HEK293 (cell line): ENCODE data around the gene HOXA4.

Experiments used
- GFI1B ChIP-seq: fragments of 450-650 bp; formaldehyde crosslinking; IDR thresholded peaks from 2 replicates; pipeline ENCODE4 v1.5.1; 2016; ENCODE audit warnings: missing biosample characterization, missing genetic modification characterization
- GLIS1 ChIP-seq: fragments of 450-650 bp; formaldehyde crosslinking; IDR thresholded peaks from 2 replicates; pipeline ENCODE4 v1.5.1; 2016; ENCODE audit warnings: missing biosample characterization, missing genetic modification characterization
- IKZF3 ChIP-seq: fragments of 450-650 bp; IDR thresholded peaks from 2 replicates; pipeline ENCODE4 v1.5.0; 2018; ENCODE audit warnings: missing biosample characterization, mild to moderate bottlenecking, missing genetic modification characterization, moderate library complexity
- KLF16 ChIP-seq: fragments of 450-650 bp; formaldehyde crosslinking; IDR thresholded peaks from 2 replicates; pipeline ENCODE4 v1.5.1; 2017; ENCODE audit warnings: missing biosample characterization, missing genetic modification characterization
- KLF7 ChIP-seq: fragments of 450-650 bp; formaldehyde crosslinking; IDR thresholded peaks from 2 replicates; pipeline ENCODE4 v1.5.1; 2016; ENCODE audit warnings: missing biosample characterization, missing genetic modification characterization, borderline replicate concordance
- OSR2 ChIP-seq: fragments of 450-650 bp; formaldehyde crosslinking; IDR thresholded peaks from 2 replicates; pipeline ENCODE4 v1.5.1; 2016; ENCODE audit warnings: missing biosample characterization, missing genetic modification characterization
- PATZ1 ChIP-seq: fragments of 450-650 bp; formaldehyde crosslinking; IDR thresholded peaks from 2 replicates; pipeline ENCODE4 v1.5.1; 2016; ENCODE audit warnings: missing biosample characterization, missing genetic modification characterization
- PRDM2 ChIP-seq: fragments of 450-650 bp; formaldehyde crosslinking; IDR thresholded peaks from 2 replicates; pipeline ENCODE4 v1.5.1; 2016; ENCODE audit warnings: missing biosample characterization, missing genetic modification characterization, borderline replicate concordance
- PRDM4 ChIP-seq: fragments of 450-650 bp; formaldehyde crosslinking; IDR thresholded peaks from 2 replicates; pipeline ENCODE4 v1.5.1; 2017; ENCODE audit warnings: missing biosample characterization, missing genetic modification characterization
- RBAK ChIP-seq: fragments of 450-650 bp; formaldehyde crosslinking; IDR thresholded peaks from 2 replicates; pipeline ENCODE4 v1.5.1; 2016; ENCODE audit warnings: missing biosample characterization, missing genetic modification characterization
- SCRT2 ChIP-seq: fragments of 450-650 bp; formaldehyde crosslinking; IDR thresholded peaks from 2 replicates; pipeline ENCODE4 v1.5.1; 2016; ENCODE audit warnings: missing biosample characterization, missing genetic modification characterization
- SP7 ChIP-seq: fragments of 450-650 bp; formaldehyde crosslinking; IDR thresholded peaks from 2 replicates; pipeline ENCODE4 v1.5.1; 2016; ENCODE audit warnings: missing biosample characterization, missing genetic modification characterization
- ZBTB17 ChIP-seq: fragments of 450-650 bp; formaldehyde crosslinking; IDR thresholded peaks from 2 replicates; pipeline ENCODE4 v1.5.1; 2016; ENCODE audit warnings: missing biosample characterization, missing genetic modification characterization
- ZBTB6 ChIP-seq: fragments of 450-650 bp; formaldehyde crosslinking; IDR thresholded peaks from 2 replicates; pipeline ENCODE4 v1.5.1; 2017; ENCODE audit warnings: missing biosample characterization, missing genetic modification characterization
- ZFP3 ChIP-seq: fragments of 450-650 bp; formaldehyde crosslinking; IDR thresholded peaks from 2 replicates; pipeline ENCODE4 v1.5.1; 2016; ENCODE audit warnings: low read depth, missing biosample characterization, missing genetic modification characterization
- ZFP41 ChIP-seq: fragments of 450-650 bp; formaldehyde crosslinking; IDR thresholded peaks from 2 replicates; pipeline ENCODE4 v1.5.1; 2016; ENCODE audit warnings: missing biosample characterization, missing genetic modification characterization, borderline replicate concordance
- ZNF140 ChIP-seq: fragments of 450-650 bp; formaldehyde crosslinking; IDR thresholded peaks from 2 replicates; pipeline ENCODE4 v1.5.1; 2016; ENCODE audit warnings: missing biosample characterization, missing genetic modification characterization
- ZNF175 ChIP-seq: fragments of 450-650 bp; formaldehyde crosslinking; IDR thresholded peaks from 2 replicates; pipeline ENCODE4 v1.5.1; 2016; ENCODE audit warnings: missing biosample characterization, missing genetic modification characterization
- ZNF214 ChIP-seq: fragments of 450-650 bp; formaldehyde crosslinking; IDR thresholded peaks from 2 replicates; pipeline ENCODE4 v1.5.1; 2017; ENCODE audit warnings: missing biosample characterization, mild to moderate bottlenecking, missing genetic modification characterization, borderline replicate concordance
- ZNF274 ChIP-seq, 2 experiments: fragments of 200-500 bp in 1 of 2; fragments of 450-650 bp in 1 of 2; sonication (Bioruptor generic) in 1 of 2; formaldehyde crosslinking in 1 of 2; IDR thresholded peaks; 2 replicates each; pipeline versions ENCODE4 v1.5.1 to v1.6.1; 2014 to 2016; ENCODE audit warnings: borderline replicate concordance in 1 of 2, inconsistent platforms in 1 of 2, low read length in 1 of 2, missing biosample characterization in 1 of 2, missing genetic modification characterization in 1 of 2
- ZNF366 ChIP-seq: fragments of 450-650 bp; formaldehyde crosslinking; conservative IDR thresholded peaks from 2 replicates; pipeline ENCODE4 v1.5.1; 2016; ENCODE audit warnings: missing biosample characterization, missing genetic modification characterization
- ZNF391 ChIP-seq: fragments of 450-650 bp; formaldehyde crosslinking; IDR thresholded peaks from 2 replicates; pipeline ENCODE4 v1.5.1; 2016; ENCODE audit warnings: low read depth, missing biosample characterization, missing genetic modification characterization, borderline replicate concordance
- ZNF426 ChIP-seq: fragments of 450-650 bp; formaldehyde crosslinking; IDR thresholded peaks from 2 replicates; pipeline ENCODE4 v1.5.1; 2017; ENCODE audit warnings: missing biosample characterization, missing genetic modification characterization, mild to moderate bottlenecking, inconsistent platforms, moderate library complexity
- ZNF692 ChIP-seq: fragments of 450-650 bp; formaldehyde crosslinking; IDR thresholded peaks from 2 replicates; pipeline ENCODE4 v1.5.1; 2016; ENCODE audit warnings: missing biosample characterization, missing genetic modification characterization
- TF ChIP-seq, protein P1 (sequence below): fragments of 450-650 bp; formaldehyde crosslinking; IDR thresholded peaks from 2 replicates; pipeline ENCODE4 v1.5.1; 2017; ENCODE audit warnings: missing biosample characterization, missing genetic modification characterization

The HOXA4 gene

GRCh38 chr7:27134392-27134791 is 3.8 kb upstream of the HOXA4 start (continued):
- TF ChIP-seq KLF7 = no peak
- peak; percentile 54; the same call in 1 of the 2 replicates for TF ChIP-seq SP7 (tag by site-specific recombination)
- peak; percentile 41; the same call in 1 of the 2 replicates for TF ChIP-seq PATZ1 (tag by site-specific recombination)
- TF ChIP-seq ZNF140 = no peak
- TF ChIP-seq ZNF426 (tag by site-specific recombination) = no peak
- TF ChIP-seq ZBTB17 (tag by site-specific recombination) = 0 out of 2 replicates have a peak, but pooled peaks have one; percentile 64
- TF ChIP-seq ZNF366 (tag by site-specific recombination) = peak; percentile 66
- TF ChIP-seq ZNF175 = no peak
- TF ChIP-seq IKZF3 = peak; percentile 74
- TF ChIP-seq ZFP3 (tag by site-specific recombination) = no peak
- no peak for TF ChIP-seq PRDM2 (tag by site-specific recombination)
- no peak for TF ChIP-seq ZNF274 (IDR thresholded peaks at IDR 0.05; ENCODE audit: low read length)
- TF ChIP-seq ZNF274 (tag by site-specific recombination; IDR thresholded peaks at IDR 0.05; ENCODE audit: borderline replicate concordance) = no peak
- TF ChIP-seq OSR2 = peak; percentile 76
- TF ChIP-seq PRDM4 (tag by site-specific recombination) = peak; percentile 60
- TF ChIP-seq KLF16 = no peak
- TF ChIP-seq ZNF692 (tag by site-specific recombination) = no peak
- TF ChIP-seq ZNF391 = 0 out of 2 replicates have a peak, but pooled peaks have one; percentile 18
- peak; percentile 68; the same call in 1 of the 2 replicates for TF ChIP-seq GFI1B (tag by site-specific recombination)
- TF ChIP-seq ZNF214 (tag by site-specific recombination) = no peak
- no peak for TF ChIP-seq ZFP41 (tag by site-specific recombination)
- TF ChIP-seq GLIS1 = no peak
- no peak for TF ChIP-seq RBAK
- no peak for TF ChIP-seq ZBTB6 (tag by site-specific recombination)
- TF ChIP-seq, protein P1, sequence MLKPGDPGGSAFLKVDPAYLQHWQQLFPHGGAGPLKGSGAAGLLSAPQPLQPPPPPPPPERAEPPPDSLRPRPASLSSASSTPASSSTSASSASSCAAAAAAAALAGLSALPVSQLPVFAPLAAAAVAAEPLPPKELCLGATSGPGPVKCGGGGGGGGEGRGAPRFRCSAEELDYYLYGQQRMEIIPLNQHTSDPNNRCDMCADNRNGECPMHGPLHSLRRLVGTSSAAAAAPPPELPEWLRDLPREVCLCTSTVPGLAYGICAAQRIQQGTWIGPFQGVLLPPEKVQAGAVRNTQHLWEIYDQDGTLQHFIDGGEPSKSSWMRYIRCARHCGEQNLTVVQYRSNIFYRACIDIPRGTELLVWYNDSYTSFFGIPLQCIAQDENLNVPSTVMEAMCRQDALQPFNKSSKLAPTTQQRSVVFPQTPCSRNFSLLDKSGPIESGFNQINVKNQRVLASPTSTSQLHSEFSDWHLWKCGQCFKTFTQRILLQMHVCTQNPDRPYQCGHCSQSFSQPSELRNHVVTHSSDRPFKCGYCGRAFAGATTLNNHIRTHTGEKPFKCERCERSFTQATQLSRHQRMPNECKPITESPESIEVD (tag by site-specific recombination) = peak; percentile 99
- no peak for TF ChIP-seq SCRT2 (tag by site-specific recombination)
